Thyroid gland (tissue), 4 donors: ENCODE results near the gene TPMT.

Experiments
- POLR2A ChIP-seq, 2 donors: fragments of 450-650 bp; IDR thresholded peaks; one replicate each; pipeline ENCODE4 v1.6.1; 2017; ENCODE audit warnings: antibody characterized with exemption in 2 of 2, mild to moderate bottlenecking in 2 of 2, moderate library complexity in 1 of 2
- TF ChIP-seq, protein P1 (sequence below), 6 experiments: fragments of 200-600 bp in 3 of 6; fragments of 450-650 bp in 3 of 6; sonication (generic) in 3 of 6; IDR thresholded peaks; one replicate each; pipeline ENCODE4 v1.5.1; 2016 to 2019; ENCODE audit warnings: antibody characterized with exemption in 6 of 6, mild to moderate bottlenecking in 2 of 6, inconsistent platforms in 1 of 6, moderate library complexity in 1 of 6

DNA sequence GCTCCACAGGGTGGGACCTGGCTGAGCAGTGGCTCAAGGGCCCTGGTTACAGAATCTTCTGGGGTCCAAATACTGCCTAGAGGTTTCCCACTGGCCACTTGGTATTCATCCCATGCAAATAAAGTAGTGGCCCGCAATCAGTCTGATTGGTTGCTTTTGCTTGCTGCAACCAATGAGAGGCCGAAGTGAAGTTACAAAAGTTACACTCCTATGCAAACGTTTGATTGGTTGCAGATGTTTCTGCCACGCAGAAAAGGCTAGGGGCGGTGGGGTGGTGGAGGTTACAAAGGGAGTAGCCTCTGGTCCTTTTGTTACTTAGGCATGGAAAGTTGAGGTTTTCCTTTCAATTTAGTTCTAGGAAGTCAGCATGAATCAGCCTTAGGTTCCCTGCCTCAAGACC, 28.8 kb downstream of the TPMT start:
- TF ChIP-seq POLR2A (IDR thresholded peaks at IDR 0.05): no peak
- TF ChIP-seq, protein P1, sequence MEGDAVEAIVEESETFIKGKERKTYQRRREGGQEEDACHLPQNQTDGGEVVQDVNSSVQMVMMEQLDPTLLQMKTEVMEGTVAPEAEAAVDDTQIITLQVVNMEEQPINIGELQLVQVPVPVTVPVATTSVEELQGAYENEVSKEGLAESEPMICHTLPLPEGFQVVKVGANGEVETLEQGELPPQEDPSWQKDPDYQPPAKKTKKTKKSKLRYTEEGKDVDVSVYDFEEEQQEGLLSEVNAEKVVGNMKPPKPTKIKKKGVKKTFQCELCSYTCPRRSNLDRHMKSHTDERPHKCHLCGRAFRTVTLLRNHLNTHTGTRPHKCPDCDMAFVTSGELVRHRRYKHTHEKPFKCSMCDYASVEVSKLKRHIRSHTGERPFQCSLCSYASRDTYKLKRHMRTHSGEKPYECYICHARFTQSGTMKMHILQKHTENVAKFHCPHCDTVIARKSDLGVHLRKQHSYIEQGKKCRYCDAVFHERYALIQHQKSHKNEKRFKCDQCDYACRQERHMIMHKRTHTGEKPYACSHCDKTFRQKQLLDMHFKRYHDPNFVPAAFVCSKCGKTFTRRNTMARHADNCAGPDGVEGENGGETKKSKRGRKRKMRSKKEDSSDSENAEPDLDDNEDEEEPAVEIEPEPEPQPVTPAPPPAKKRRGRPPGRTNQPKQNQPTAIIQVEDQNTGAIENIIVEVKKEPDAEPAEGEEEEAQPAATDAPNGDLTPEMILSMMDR (IDR thresholded peaks at IDR 0.05): no peak
